Hematopoietic multipotent progenitor cell treated with erythropoietin and hydrocortisone succinate and interleukin-3 and kit ligand, for 8 days (in vitro differentiated cells): ENCODE measurements around the gene ALAS1.
"Not testable (repeated sequence)": the region's sequence is repeated elsewhere in the genome, so short reads cannot be mapped to it uniquely, and the experiment has no call there.

Source experiments
- DNase-seq: peaks from one replicate; pipeline ENCODE4 v3.0.0-alpha.2; 2015

The ALAS1 gene

GRCh38 chr3:52177701-52178042 is 20.3 kb upstream of the ALAS1 start:
- no peak for DNase-seq

GRCh38 chr3:52178126-52178525 is 19.8 kb upstream of the ALAS1 start:
- not testable (repeated sequence) for DNase-seq

- no peak for DNase-seq
Observed at GRCh38 chr3:52178537-52178936, 19.4 kb upstream of the ALAS1 start.

GRCh38 chr3:52181543-52181942 is 16.4 kb upstream of the ALAS1 start:
- DNase-seq: no peak

- peak; percentile 85 for DNase-seq
Observed at GRCh38 chr3:52182196-52182595, 15.8 kb upstream of the ALAS1 start.

GRCh38 chr3:52182691-52183090 is 15.3 kb upstream of the ALAS1 start:
- DNase-seq: no peak

GRCh38 chr3:52183786-52184445 is 14.0 kb upstream of the ALAS1 start:
- DNase-seq: no peak

GRCh38 chr3:52184690-52185089 is 13.3 kb upstream of the ALAS1 start:
- no peak for DNase-seq

- DNase-seq: no peak
Observed at GRCh38 chr3:52185311-52185710, 12.6 kb upstream of the ALAS1 start.

GRCh38 chr3:52185837-52186236 is 12.1 kb upstream of the ALAS1 start:
- no peak for DNase-seq

- DNase-seq: no peak
Observed at GRCh38 chr3:52186729-52187128, 11.2 kb upstream of the ALAS1 start.

- peak; percentile 31 for DNase-seq
Observed at GRCh38 chr3:52188556-52188955, 9.4 kb upstream of the ALAS1 start.

GRCh38 chr3:52190294-52191074 is 7.5 kb upstream of the ALAS1 start:
- no peak for DNase-seq

GRCh38 chr3:52191663-52192062 is 6.3 kb upstream of the ALAS1 start:
- no peak for DNase-seq

- no peak for DNase-seq
Observed at GRCh38 chr3:52193065-52193464, 4.9 kb upstream of the ALAS1 start.

GRCh38 chr3:52194485-52195290 is 3.3 kb upstream of the ALAS1 start:
- DNase-seq: no peak

- DNase-seq: no peak
Observed at GRCh38 chr3:52195291-52195597, 2.7 kb upstream of the ALAS1 start.

- no peak for DNase-seq
Observed at GRCh38 chr3:52195823-52196331, 2.1 kb upstream of the ALAS1 start.

GRCh38 chr3:52196977-52197376 is 983 bp upstream of the ALAS1 start:
- DNase-seq: no peak

- DNase-seq: no peak
Observed at GRCh38 chr3:52197499-52197841, 490 bp upstream of the ALAS1 start.

- DNase-seq: no peak
Observed at GRCh38 chr3:52198643-52199608, 966 bp downstream of the ALAS1 start.

GRCh38 chr3:52200981-52201679 is 3.2 kb downstream of the ALAS1 start:
- DNase-seq: no peak
